Ishikawa (cell line): Measurements from ENCODE around the gene ZC3H11A.

Experiments
- CEBPB ChIP-seq: IDR thresholded peaks from 2 replicates; pipeline ENCODE4 v1.6.1; 2012
- CREB1 ChIP-seq: IDR thresholded peaks from 2 replicates; pipeline ENCODE4 v1.6.1; 2012; ENCODE audit warnings: low read depth
- EGR1 ChIP-seq: IDR thresholded peaks from 2 replicates; pipeline ENCODE4 v1.6.1; 2012
- EP300 ChIP-seq: IDR thresholded peaks from 2 replicates; pipeline ENCODE4 v1.6.1; 2012; ENCODE audit warnings: borderline replicate concordance
- FOXM1 ChIP-seq: IDR thresholded peaks from 2 replicates; pipeline ENCODE4 v1.6.1; 2012; ENCODE audit warnings: low read depth, borderline replicate concordance
- NFIC ChIP-seq: IDR thresholded peaks from 2 replicates; pipeline ENCODE4 v1.6.1; 2012
- RAD21 ChIP-seq: IDR thresholded peaks from 2 replicates; pipeline ENCODE4 v1.6.1; 2012; ENCODE audit warnings: low read depth
- TAF1 ChIP-seq: IDR thresholded peaks from 2 replicates; pipeline ENCODE4 v1.6.1; 2012; ENCODE audit warnings: low read depth, mild to moderate bottlenecking
- TCF12 ChIP-seq: IDR thresholded peaks from 2 replicates; pipeline ENCODE4 v1.6.1; 2012; ENCODE audit warnings: low read depth
- TEAD4 ChIP-seq: IDR thresholded peaks from 2 replicates; pipeline ENCODE4 v1.6.1; 2012
- YY1 ChIP-seq: IDR thresholded peaks from 2 replicates; pipeline ENCODE4 v1.6.1; 2012; ENCODE audit warnings: low read depth
- ZBTB7A ChIP-seq: IDR thresholded peaks from 2 replicates; pipeline ENCODE4 v1.6.1; 2012; ENCODE audit warnings: low read depth
- TF ChIP-seq, protein P1 (sequence below): IDR thresholded peaks from 2 replicates; pipeline ENCODE4 v1.6.1; 2012; ENCODE audit warnings: low read depth, mild to moderate bottlenecking
- TF ChIP-seq, protein P2 (sequence below): IDR thresholded peaks from 2 replicates; pipeline ENCODE4 v1.6.1; 2012
- TF ChIP-seq, protein P3 (sequence below): IDR thresholded peaks from 2 replicates; pipeline ENCODE4 v1.6.1; 2012

Gene ZC3H11A

DNA sequence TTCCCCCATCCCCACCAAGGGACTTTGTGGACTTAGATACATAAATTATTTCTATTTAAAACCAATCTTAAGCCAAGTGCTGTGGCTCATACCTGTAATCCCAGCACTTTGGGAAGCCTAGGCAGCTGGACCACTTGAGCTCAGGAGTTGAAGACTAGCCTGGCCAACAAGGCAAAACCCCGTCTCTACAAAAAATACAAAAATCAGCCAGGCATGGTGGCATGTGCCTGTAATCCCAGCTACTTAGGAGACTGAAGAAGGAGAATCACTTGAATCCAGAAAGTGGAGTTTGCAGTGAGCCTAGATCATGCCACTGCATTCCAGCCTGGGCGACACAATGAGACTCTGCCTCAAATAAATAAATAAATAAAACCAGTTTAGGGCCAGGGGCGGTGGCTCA, 34.9 kb upstream of the ZC3H11A start:
- TF ChIP-seq TCF12 (no peak), ZBTB7A (no peak)

DNA sequence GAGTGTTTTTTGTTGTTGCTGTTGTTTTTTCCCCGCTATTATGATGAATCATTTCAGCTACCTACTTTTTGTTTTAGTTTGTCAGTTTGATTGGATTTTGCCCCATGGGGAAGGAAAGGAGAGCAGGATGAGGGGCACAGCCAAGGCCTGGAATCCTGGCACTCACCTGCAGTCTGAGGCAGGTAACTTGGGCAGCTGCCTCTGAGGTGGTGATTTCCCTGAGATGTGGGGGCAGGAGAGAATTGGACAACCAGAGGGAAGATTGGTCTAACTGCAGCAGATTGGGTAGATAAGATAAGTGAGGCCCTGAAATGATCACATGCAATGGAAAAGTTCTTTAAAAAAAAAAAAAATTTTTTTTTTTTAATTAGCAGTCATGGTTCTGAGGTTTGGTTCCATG, 31.9 kb upstream of the ZC3H11A start:
- TF ChIP-seq CREB1 (no peak), EP300 (no peak), RAD21 (no peak), TEAD4 (no peak), EGR1 (no peak), ZBTB7A (no peak), TCF12 (no peak)
- TF ChIP-seq, protein P1, sequence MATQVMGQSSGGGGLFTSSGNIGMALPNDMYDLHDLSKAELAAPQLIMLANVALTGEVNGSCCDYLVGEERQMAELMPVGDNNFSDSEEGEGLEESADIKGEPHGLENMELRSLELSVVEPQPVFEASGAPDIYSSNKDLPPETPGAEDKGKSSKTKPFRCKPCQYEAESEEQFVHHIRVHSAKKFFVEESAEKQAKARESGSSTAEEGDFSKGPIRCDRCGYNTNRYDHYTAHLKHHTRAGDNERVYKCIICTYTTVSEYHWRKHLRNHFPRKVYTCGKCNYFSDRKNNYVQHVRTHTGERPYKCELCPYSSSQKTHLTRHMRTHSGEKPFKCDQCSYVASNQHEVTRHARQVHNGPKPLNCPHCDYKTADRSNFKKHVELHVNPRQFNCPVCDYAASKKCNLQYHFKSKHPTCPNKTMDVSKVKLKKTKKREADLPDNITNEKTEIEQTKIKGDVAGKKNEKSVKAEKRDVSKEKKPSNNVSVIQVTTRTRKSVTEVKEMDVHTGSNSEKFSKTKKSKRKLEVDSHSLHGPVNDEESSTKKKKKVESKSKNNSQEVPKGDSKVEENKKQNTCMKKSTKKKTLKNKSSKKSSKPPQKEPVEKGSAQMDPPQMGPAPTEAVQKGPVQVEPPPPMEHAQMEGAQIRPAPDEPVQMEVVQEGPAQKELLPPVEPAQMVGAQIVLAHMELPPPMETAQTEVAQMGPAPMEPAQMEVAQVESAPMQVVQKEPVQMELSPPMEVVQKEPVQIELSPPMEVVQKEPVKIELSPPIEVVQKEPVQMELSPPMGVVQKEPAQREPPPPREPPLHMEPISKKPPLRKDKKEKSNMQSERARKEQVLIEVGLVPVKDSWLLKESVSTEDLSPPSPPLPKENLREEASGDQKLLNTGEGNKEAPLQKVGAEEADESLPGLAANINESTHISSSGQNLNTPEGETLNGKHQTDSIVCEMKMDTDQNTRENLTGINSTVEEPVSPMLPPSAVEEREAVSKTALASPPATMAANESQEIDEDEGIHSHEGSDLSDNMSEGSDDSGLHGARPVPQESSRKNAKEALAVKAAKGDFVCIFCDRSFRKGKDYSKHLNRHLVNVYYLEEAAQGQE = no peak
- TF ChIP-seq, protein P2, sequence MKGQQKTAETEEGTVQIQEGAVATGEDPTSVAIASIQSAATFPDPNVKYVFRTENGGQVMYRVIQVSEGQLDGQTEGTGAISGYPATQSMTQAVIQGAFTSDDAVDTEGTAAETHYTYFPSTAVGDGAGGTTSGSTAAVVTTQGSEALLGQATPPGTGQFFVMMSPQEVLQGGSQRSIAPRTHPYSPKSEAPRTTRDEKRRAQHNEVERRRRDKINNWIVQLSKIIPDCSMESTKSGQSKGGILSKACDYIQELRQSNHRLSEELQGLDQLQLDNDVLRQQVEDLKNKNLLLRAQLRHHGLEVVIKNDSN = no peak

DNA sequence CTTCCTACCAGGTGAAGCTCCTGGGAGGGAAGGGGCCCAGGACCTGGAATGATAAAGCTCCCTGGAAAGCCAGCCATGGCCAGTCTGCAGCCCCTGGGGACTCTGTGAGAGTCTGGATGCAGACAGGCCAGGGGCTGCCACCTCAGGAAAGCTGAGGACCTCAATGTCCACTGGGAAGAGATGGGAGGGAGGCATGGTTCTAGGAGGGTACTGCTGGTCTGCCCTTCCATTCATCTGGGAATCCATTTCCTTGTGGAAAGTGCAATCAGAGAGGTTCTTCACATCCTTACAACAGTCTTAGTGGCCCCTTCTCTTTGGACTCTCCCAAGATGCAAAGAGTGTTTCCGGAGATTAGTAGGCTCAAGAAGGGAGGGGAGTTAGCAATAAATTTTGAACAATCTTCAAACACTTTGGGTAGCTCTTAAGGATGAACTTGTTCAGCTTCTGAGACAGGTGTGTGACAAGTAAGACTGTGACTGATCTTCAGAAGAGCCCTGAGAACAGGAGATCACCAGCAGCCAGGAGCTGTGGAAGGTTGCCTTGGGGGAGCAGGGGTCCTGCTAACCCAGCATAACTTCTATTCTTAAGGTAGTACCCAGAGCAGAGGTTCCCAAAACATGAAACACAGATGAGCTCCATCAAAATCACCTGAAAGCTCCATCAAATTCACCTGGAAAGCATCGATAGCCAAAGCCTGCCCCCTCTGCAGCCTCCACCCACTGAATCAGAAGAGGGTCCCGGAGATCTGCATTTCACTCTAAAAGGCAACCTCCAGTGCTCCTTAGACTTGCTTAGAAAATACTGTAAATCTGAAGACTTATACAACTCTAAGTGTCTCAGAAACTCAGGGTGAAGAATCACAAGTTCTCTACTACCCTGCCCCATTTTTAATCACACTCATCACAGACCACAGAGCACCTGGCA, 31.1 kb upstream of the ZC3H11A start:
- no peak for TF ChIP-seq CEBPB
- TF ChIP-seq TCF12 = no peak
- no peak for TF ChIP-seq ZBTB7A
- TF ChIP-seq YY1 = no peak
- TF ChIP-seq, protein P3, sequence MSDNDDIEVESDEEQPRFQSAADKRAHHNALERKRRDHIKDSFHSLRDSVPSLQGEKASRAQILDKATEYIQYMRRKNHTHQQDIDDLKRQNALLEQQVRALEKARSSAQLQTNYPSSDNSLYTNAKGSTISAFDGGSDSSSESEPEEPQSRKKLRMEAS = no peak
- no peak for TF ChIP-seq CREB1
- no peak for TF ChIP-seq EGR1
- TF ChIP-seq, protein P1 = no peak
- TF ChIP-seq EP300 = no peak
- TF ChIP-seq FOXM1 = no peak
- no peak for TF ChIP-seq NFIC
- TF ChIP-seq, protein P2 = no peak
- TF ChIP-seq TAF1 = no peak
- TF ChIP-seq TEAD4 = no peak
- no peak for TF ChIP-seq RAD21

DNA sequence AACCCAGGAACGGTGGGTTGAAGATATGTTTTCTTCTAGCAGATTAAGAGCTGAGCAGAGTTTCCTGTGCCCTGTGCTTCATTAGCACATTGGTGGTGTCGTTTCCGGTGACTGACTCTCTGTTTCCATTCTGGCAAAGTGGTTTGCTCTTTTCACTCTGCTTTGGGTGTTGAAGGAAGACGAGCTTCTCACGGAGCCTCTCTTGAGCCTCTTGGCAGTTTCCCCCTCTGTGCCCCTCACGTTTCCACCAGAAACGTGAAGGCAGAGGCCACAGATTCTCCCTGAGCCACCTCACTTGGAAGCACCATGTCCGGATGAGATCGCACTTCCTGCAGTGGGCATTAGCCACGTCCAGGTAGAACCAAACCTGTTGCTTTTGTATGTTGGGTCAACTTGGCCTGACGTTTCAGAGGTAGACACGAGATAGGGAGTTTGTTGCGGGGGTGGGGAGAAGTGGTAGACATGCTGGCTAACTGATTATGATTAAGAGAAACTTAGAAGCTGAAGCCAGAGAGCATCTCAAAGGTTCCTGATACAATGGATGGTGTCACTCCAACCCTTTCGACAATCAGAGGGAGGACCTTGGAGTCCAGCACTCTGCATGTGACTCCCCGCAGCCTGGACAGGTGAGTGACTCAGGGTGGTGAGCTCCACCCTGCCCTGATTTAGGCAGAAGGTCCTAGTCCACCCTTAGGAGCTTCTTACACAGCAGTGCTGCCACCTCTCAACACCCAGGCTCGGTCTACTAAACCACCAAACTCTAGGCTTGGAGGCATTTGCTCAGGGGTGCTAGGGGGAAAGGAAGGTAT, 30.2 kb upstream of the ZC3H11A start, which contains the start of gene LAX1:
Gene LAX1, plus strand, starts transcription at position 155 of the 809 bp plus-strand sequence. Its CDS starts 383 bp downstream, at position 538.
- no peak for TF ChIP-seq TCF12
- TF ChIP-seq, protein P3 = no peak
- TF ChIP-seq CEBPB = no peak
- TF ChIP-seq NFIC = no peak
- no peak for TF ChIP-seq YY1
- no peak for TF ChIP-seq RAD21
- TF ChIP-seq CREB1 = no peak

DNA sequence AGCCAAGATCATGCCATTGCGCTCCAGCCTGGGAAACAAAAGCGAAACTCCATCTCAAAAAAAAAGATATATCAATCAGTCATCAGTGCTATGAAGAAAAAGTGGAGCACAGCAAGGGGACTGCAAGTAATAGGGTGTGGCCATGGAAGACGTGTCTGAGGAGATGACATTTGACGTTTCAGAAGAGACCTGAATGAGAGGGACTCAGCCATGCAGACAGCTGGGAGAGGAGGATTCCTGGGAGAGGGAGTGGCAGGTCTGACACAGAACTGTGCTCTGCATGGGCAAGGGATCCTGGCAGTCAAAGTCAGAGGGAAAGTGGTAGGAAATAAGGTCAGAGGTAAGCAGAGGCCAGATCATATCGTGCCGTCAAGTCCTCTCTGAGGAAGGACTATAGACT, 27.2 kb upstream of the ZC3H11A start:
- TF ChIP-seq EP300 = no peak
- no peak for TF ChIP-seq RAD21
